GM12878 (cell line): ENCODE results near the gene RSRC1. TPM values are rescaled to one million over a fixed set of nuclear protein-coding genes. Genes with fewer than 3 reads are reported as not detected.

Experiments used
- ATAC-seq: fragments of 200-7000 bp; cut with Tn5 transposase; 3 replicates; pipeline ENCODE4 v1.9.1; 2020; ENCODE audit warnings: mild to moderate bottlenecking, moderate library complexity
- BruUV-seq: library from RNA; stranded (reverse); fragments of 400-500 nt; replicated peaks from 2 replicates; lab custom pipeline; 2021; lab: Mats Ljungman, UMichigan
- CTCF ChIA-PET: fragments of 300-600 bp; sonication (Branson Sonifier 250); formaldehyde crosslinking; extraction: SDS; loops from one replicate; lab custom pipeline; 2021; ENCODE audit warnings: inconsistent platforms; lab: Yijun Ruan, JAX
- POLR2A ChIA-PET: fragments of 350-600 bp; formaldehyde crosslinking; extraction: SDS; loops from one replicate; lab custom pipeline; 2021; ENCODE audit warnings: inconsistent platforms; lab: Charles Lee
- RAD21 ChIA-PET: fragments of 300-600 bp; sonication (Branson Sonifier 250); formaldehyde crosslinking; loops from one replicate; lab custom pipeline; 2023; ENCODE audit warnings: antibody characterized with exemption; ENCODE audit not compliant: unreplicated experiment; lab: Charles Lee
- SMC1A ChIA-PET: fragments of 300-600 bp; sonication (Branson Sonifier 250); formaldehyde crosslinking; loops from one replicate; lab custom pipeline; 2023; ENCODE audit not compliant: unreplicated experiment, uncharacterized antibody; lab: Charles Lee
- DNase-seq: peaks from one replicate; pipeline ENCODE4 v3.0.0-alpha.2; 2011; ENCODE audit warnings: low read depth, low spot score
- FAIRE-seq: peaks from 3 replicates; lab custom pipeline; 2011; peaks lifted over from hg19 to GRCh38; lab: Jason Lieb, UNC
- H2AFZ ChIP-seq: 2 replicates; pipeline ENCODE4 v1.6.0; 2011; ENCODE audit warnings: low read depth, low read length, control low read depth; ENCODE audit not compliant: control insufficient read depth
- H3K27ac ChIP-seq: 2 replicates; pipeline ENCODE4 v1.5.1; 2011; ENCODE audit warnings: control low read depth; ENCODE audit not compliant: control insufficient read depth, insufficient read depth
- H3K27me3 ChIP-seq, 2 experiments: replicated peaks in 1 of 2; 2 replicates each; pipeline versions ENCODE4 v1.6.0 to v1.6.1; 2011; ENCODE audit warnings: low read length in 1 of 2; ENCODE audit not compliant: control insufficient read depth in 2 of 2, insufficient read depth in 2 of 2
- H3K36me3 ChIP-seq, 2 experiments: 2 replicates each; pipeline ENCODE4 v1.5.1; 2011; ENCODE audit warnings: low read length in 1 of 2; ENCODE audit not compliant: control insufficient read depth in 2 of 2, insufficient read depth in 2 of 2
- H3K4me1 ChIP-seq: 2 replicates; pipeline ENCODE4 v1.6.1; 2011; ENCODE audit warnings: mild to moderate bottlenecking, low read length, moderate library complexity, mixed read lengths; ENCODE audit not compliant: control insufficient read depth, insufficient read depth
- H3K4me2 ChIP-seq: 2 replicates; pipeline ENCODE4 v1.6.0; 2011; ENCODE audit warnings: control low read depth; ENCODE audit not compliant: control insufficient read depth, insufficient read depth
- H3K4me3 ChIP-seq: fragments of 200-600 bp; sonication (generic); 2 replicates; pipeline ENCODE4 v1.5.1; 2016
- H3K79me2 ChIP-seq: 2 replicates; pipeline ENCODE4 v1.6.0; 2011; ENCODE audit warnings: low read length; ENCODE audit not compliant: control insufficient read depth, insufficient read depth
- H3K9ac ChIP-seq: 2 replicates; pipeline ENCODE4 v1.8.0; 2011; ENCODE audit warnings: low read length, control low read depth, mixed read lengths; ENCODE audit not compliant: control insufficient read depth, insufficient read depth
- H3K9me3 ChIP-seq: replicated peaks from 3 replicates; pipeline ENCODE4 v1.5.1; 2011; ENCODE audit warnings: mild to moderate bottlenecking, low read length; ENCODE audit not compliant: control insufficient read depth, insufficient read depth
- H4K20me1 ChIP-seq: 2 replicates; pipeline ENCODE4 v1.6.0; 2011; ENCODE audit not compliant: control insufficient read depth, insufficient read depth
- CBFB ChIP-seq: IDR thresholded peaks from 2 replicates; pipeline ENCODE4 v1.6.1; 2016; ENCODE audit warnings: antibody characterized with exemption, low read depth
- HDAC6 ChIP-seq: fragments of 200-600 bp; sonication (generic); IDR thresholded peaks from one replicate; pipeline ENCODE4 v1.8.0; 2017; ENCODE audit warnings: antibody characterized with exemption; ENCODE audit not compliant: unreplicated experiment
- IRF4 ChIP-seq: IDR thresholded peaks from 2 replicates; pipeline ENCODE4 v1.6.1; 2011; ENCODE audit warnings: low read depth, low read length
- KLF5 ChIP-seq: fragments of 450-650 bp; IDR thresholded peaks from 2 replicates; pipeline ENCODE4 v1.6.1; 2014; ENCODE audit warnings: mild to moderate bottlenecking; ENCODE audit not compliant: partially characterized antibody
- NFYA ChIP-seq: IDR thresholded peaks from 2 replicates; pipeline ENCODE4 v1.6.1; 2011; ENCODE audit warnings: low read depth, mild to moderate bottlenecking, low read length, improper control_type of control experiment, borderline replicate concordance
- RBBP5 ChIP-seq: fragments of 200-600 bp; sonication (generic); conservative IDR thresholded peaks from 2 replicates; pipeline ENCODE4 v1.6.1; 2016
- RELA ChIP-seq: fragments of 450-650 bp; IDR thresholded peaks from 2 replicates; pipeline ENCODE4 v1.8.0; 2014; ENCODE audit warnings: borderline replicate concordance; ENCODE audit not compliant: partially characterized antibody
- SIX5 ChIP-seq: IDR thresholded peaks from 2 replicates; pipeline ENCODE4 v1.6.1; 2011; ENCODE audit warnings: mild to moderate bottlenecking, low read depth, low read length, moderate library complexity; ENCODE audit not compliant: severe bottlenecking
- SMAD5 ChIP-seq: IDR thresholded peaks from 2 replicates; pipeline ENCODE4 v1.6.1; 2016; ENCODE audit warnings: antibody characterized with exemption, low read depth
- STAT3 ChIP-seq: IDR thresholded peaks from 2 replicates; pipeline ENCODE4 v1.6.1; 2011; ENCODE audit warnings: low read depth, low read length, improper control_type of control experiment
- TAF1 ChIP-seq: IDR thresholded peaks from 2 replicates; pipeline ENCODE4 v1.6.1; 2011; ENCODE audit warnings: mild to moderate bottlenecking, low read depth, low read length, borderline replicate concordance
- ZNF217 ChIP-seq: fragments of 450-650 bp; IDR thresholded peaks from 2 replicates; pipeline ENCODE4 v1.6.1; 2017; ENCODE audit warnings: antibody characterized with exemption, mild to moderate bottlenecking
- WGBS: methylation state at CpG from one replicate; pipeline ENCODE4 v1.1.6; 2016; ENCODE audit warnings: low lambda C conversion rate; ENCODE audit not compliant: insufficient replicate concordance, insufficient coverage; ENCODE audit errors: missing lambda C conversion rate; 5-methylcytosine and 5-hydroxymethylcytosine counted together
- in situ Hi-C: fragments of 300-500 bp; cut with MboI; formaldehyde crosslinking; loops from 9 replicates; pipeline ENCODE4 v1.14.3; 2018; ENCODE audit warnings: mixed read lengths
- intact Hi-C: fragments of 100-400 bp; cut with micrococcal nuclease; formaldehyde crosslinking; loops from one replicate; pipeline ENCODE4 v1.14.2; 2022; ENCODE audit not compliant: unreplicated experiment
- polyA plus RNA-seq, 11 experiments: library from polyadenylated mRNA; depleted of rRNA in 4 of 11; unstranded in 6 of 11; stranded (reverse) in 5 of 11; fragments of >200 nt; fragmentation: Nextera tagmentation in 4 of 11; fragmentation: Illumina TruSeq in 1 of 11; extraction: Ambion mirVana in 4 of 11; extraction: Trizol in 1 of 11; gene quantifications; 1 replicate in 1 of 11; 2 replicates in 10 of 11; pipeline versions ENCODE4 v1.2.1 to v1.2.3, GENCODE V29; 2011 to 2016; ENCODE audit warnings: inconsistent platforms in 2 of 11, missing spikeins in 2 of 11, low read depth in 1 of 11
- total RNA-seq, 4 experiments: library from RNA; depleted of rRNA in 3 of 4; stranded (reverse); fragments of >200 nt in 3 of 4; fragmentation: Illumina TruSeq in 1 of 4; extraction: Trizol in 1 of 4; gene quantifications; 2 replicates each; pipeline versions ENCODE4 v1.2.1 to v1.2.3, GENCODE V29; 2013 to 2021

RSRC1 gene
- total and polyA plus RNA-seq, 10 of the 15 experiments (the other 5 are each of a cell fraction or from before 2014, with no cell fraction given), result 16.4 to 85.9 (median 42.0) TPM

DNA sequence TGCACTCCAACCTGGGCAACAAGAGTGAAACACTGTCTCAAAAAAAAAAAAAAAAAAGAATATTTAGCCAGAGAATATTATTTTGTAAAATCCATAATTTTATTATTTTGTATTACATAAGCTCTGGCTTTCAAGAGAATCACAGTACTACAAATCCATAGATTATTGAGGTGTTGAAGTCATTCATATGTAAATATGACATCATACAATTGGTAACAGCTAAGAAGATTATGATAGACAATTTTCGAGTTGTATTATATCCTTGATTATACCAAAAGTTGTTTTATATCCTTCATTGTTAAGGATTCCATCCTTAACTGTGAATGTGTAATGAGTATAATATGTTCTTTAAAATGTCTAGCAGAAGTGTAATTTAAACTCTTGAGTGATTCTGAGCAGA lies 464.8 kb downstream of the RSRC1 start:
- H4K20me1 ChIP-seq, result no peaks in the 10 kb centered on the region
- TF ChIP-seq ZNF217 (no peak), RBBP5 (no peak), HDAC6 (no peak), KLF5 (no peak), STAT3 (no peak), SIX5 (no peak), RELA (no peak), IRF4 (no peak), SMAD5 (no peak), CBFB (no peak), TAF1 (no peak), NFYA (no peak)
- TF ChIP-seq, all 136 proteins: peak for 0
- ChIA-PET POLR2A (interaction anchor here (0.6 kb wide), 1 partner anchor 255 kb away, joined by 3 read pairs; no protein-coding TSS in a partner anchor), CTCF (interaction anchor here (0.7 to 1.6 kb wide), 3 partner anchors 12 to 709 kb away, joined by 3 read pairs; partner anchors contain the start of gene GFM1), RAD21 (no interaction called here), SMC1A (no interaction called here)
- intact Hi-C loops (no loop called here), in situ Hi-C loops (no loop called here)
- no peak overlapping the region for H3K9ac ChIP-seq
- H3K4me1 ChIP-seq, result no peaks in the 10 kb centered on the region
- H2AFZ ChIP-seq, result no peak overlapping the region
- no peak for FAIRE-seq
- H3K9me3 ChIP-seq, result no peaks in the 10 kb centered on the region
- no peaks in the 10 kb centered on the region for H3K79me2 ChIP-seq
- no peak overlapping the region for H3K4me2 ChIP-seq
- BruUV-seq, result no TSS peak
- no peaks in the 10 kb centered on the region for H3K36me3 ChIP-seq
- H3K4me3 ChIP-seq, result no peak overlapping the region
- no peak for DNase-seq
- no peak for ATAC-seq
- 29% methylated on average over 1 of the region's 1 CpG for WGBS
- H3K27ac ChIP-seq, result no peak overlapping the region
- H3K27me3 ChIP-seq, result no peaks in the 10 kb centered on the region
